Heart left ventricle (tissue), 16 donors: ENCODE measurements around the gene EPHB1. TPM values are rescaled to one million over a fixed set of nuclear protein-coding genes. Genes with fewer than 3 reads are reported as not detected.

Source experiments
- ATAC-seq, 4 donors: fragments of 200-7000 bp; cut with Tn5 transposase; one replicate each; pipeline ENCODE4 v1.9.1; 2020 to 2022; ENCODE audit warnings: moderate library complexity in 4 of 4, mild to moderate bottlenecking in 3 of 4, moderate number of reproducible peaks in 1 of 4
- DNase-seq, 5 donors: peaks; one replicate each; pipeline ENCODE4 v3.0.0-alpha.2; 2020
- H3K27ac ChIP-seq, 12 donors: fragments of 200-600 bp; sonication (generic) in 4 of 12; one replicate each; pipeline versions ENCODE4 v1.5.0 to v1.8.0; 2016 to 2022; ENCODE audit warnings: mild to moderate bottlenecking in 2 of 12
- H3K27me3 ChIP-seq, 9 donors: fragments of 200-600 bp; sonication (generic) in 2 of 9; one replicate each; pipeline versions ENCODE4 v1.5.1 to v1.8.0; 2016 to 2022; ENCODE audit warnings: mild to moderate bottlenecking in 3 of 9
- H3K36me3 ChIP-seq, 9 donors: fragments of 200-600 bp; sonication (generic) in 2 of 9; one replicate each; pipeline versions ENCODE4 v1.5.0 to v1.8.0; 2018 to 2022; ENCODE audit warnings: mild to moderate bottlenecking in 2 of 9
- H3K4me1 ChIP-seq, 12 donors: fragments of 200-600 bp; sonication (generic) in 4 of 12; one replicate each; pipeline versions ENCODE4 v1.5.0 to v1.8.0; 2016 to 2022; ENCODE audit warnings: mild to moderate bottlenecking in 3 of 12
- H3K4me3 ChIP-seq, 12 donors: fragments of 200-600 bp; sonication (generic) in 4 of 12; one replicate each; pipeline versions ENCODE4 v1.5.0 to v1.8.0; 2017 to 2022; ENCODE audit warnings: mild to moderate bottlenecking in 9 of 12, moderate library complexity in 4 of 12
- H3K9me3 ChIP-seq, 12 donors: fragments of 200-600 bp; sonication (generic) in 4 of 12; one replicate each; pipeline versions ENCODE4 v1.5.0 to v1.8.0; 2016 to 2022; ENCODE audit warnings: mild to moderate bottlenecking in 1 of 12
- POLR2A ChIP-seq, 2 donors: fragments of 450-650 bp; IDR thresholded peaks; one replicate each; pipeline ENCODE4 v1.6.1; 2017; ENCODE audit warnings: antibody characterized with exemption in 2 of 2, mild to moderate bottlenecking in 2 of 2, moderate library complexity in 2 of 2
- WGBS, 4 donors: extraction: QIAGEN DNeasy Blood & Tissue Kit in 2 of 4; methylation state at CpG; one replicate each; pipeline versions ENCODE4 v1.1.5 to v1.1.7; 2013 to 2018; 5-methylcytosine and 5-hydroxymethylcytosine counted together
- intact Hi-C, 10 donors: fragments of 100-400 bp; cut with DNase I; formaldehyde crosslinking; loops; one replicate each; pipeline versions ENCODE4 v1.11.1 to v1.14.2; 2022
- polyA plus RNA-seq, 2 donors: library from polyadenylated mRNA; stranded (reverse); fragments of 200-250 nt; gene quantifications; one replicate each; pipeline ENCODE4 v1.2.3, GENCODE V29; 2013
- total RNA-seq, 9 donors: library from RNA; depleted of rRNA in 2 of 9; stranded (reverse); fragments of >200 nt in 2 of 9; fragmentation: NEBNext Ultra II Directional in 3 of 9; extraction: Animal tissue kit (Norgen Biotek cat#: 25700) in 3 of 9; gene quantifications; one replicate each; pipeline versions ENCODE4 v1.1.0 to v1.2.4, GENCODE V29; 2016 to 2023
- TF ChIP-seq, protein P1 (sequence below), 12 donors: fragments of 200-600 bp; sonication (generic) in 4 of 12; IDR thresholded peaks; one replicate each; pipeline versions ENCODE4 v1.5.0 to v1.8.0; 2018 to 2022; ENCODE audit warnings: antibody characterized with exemption in 12 of 12, mild to moderate bottlenecking in 5 of 12
- donor health status: ischemic (EF 13 %, LVEDD 7.1; RV severe dilation, severe dysfunction).
- donor health status: healthy with polysubstance abuse.
- donor health status: DM: no; HTN: yes; CAD: no.
- donor health status: DM: no; HTN: no; CAD: no.
- donor health status: ischemic (EF 25% LVEDD 6.9; RV normal size, moderate dysfunction).
- donor health status: ischemic (EF 25% LVEDD 5.7; RV mildly dilated, moderate dysfunction).
- donor health status: healthy.
- donor health status: DM: yes; HTN: yes; CAD: no.
- donor health status: ischemic (EF 35%, LVEDD 5.7; RV mildly dilated, moderate dysfunction).
- donor health status: nonischemic (EF 11% LVEDD 7.7; RV severe dilation, severe dysfunction).
- donor health status: DM: yes; HTN: yes; CAD: no.
- donor health status: PGD.
- donor health status: ischemic (EF 29% LVEDD 5.4; RV normal size, mild dysfunction).
- donor health status: nonischemic (EF 23%, LVEDD 6.1; RV moderate dilation, normal function).

Gene EPHB1
- total and polyA plus RNA-seq, 11 donors, result 0.31 to 2.2 (median 1.1) TPM

- TF ChIP-seq POLR2A (IDR thresholded peaks at IDR 0.05), result no peak
- TF ChIP-seq, protein P1, sequence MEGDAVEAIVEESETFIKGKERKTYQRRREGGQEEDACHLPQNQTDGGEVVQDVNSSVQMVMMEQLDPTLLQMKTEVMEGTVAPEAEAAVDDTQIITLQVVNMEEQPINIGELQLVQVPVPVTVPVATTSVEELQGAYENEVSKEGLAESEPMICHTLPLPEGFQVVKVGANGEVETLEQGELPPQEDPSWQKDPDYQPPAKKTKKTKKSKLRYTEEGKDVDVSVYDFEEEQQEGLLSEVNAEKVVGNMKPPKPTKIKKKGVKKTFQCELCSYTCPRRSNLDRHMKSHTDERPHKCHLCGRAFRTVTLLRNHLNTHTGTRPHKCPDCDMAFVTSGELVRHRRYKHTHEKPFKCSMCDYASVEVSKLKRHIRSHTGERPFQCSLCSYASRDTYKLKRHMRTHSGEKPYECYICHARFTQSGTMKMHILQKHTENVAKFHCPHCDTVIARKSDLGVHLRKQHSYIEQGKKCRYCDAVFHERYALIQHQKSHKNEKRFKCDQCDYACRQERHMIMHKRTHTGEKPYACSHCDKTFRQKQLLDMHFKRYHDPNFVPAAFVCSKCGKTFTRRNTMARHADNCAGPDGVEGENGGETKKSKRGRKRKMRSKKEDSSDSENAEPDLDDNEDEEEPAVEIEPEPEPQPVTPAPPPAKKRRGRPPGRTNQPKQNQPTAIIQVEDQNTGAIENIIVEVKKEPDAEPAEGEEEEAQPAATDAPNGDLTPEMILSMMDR (IDR thresholded peaks at IDR 0.05), result no peak
- ATAC-seq, result no peak
- no peaks in the 10 kb centered on the region for H3K27me3 ChIP-seq
- intact Hi-C loops, result no loop called here
- DNase-seq, result no peak
- H3K36me3 ChIP-seq, result no peaks in the 10 kb centered on the region
- peaks cover 0 to 28% (median 7%) of the 10 kb centered on the region in 12 donors for H3K9me3 ChIP-seq
- H3K27ac ChIP-seq, result no peak overlapping the region
- no peak overlapping the region for H3K4me3 ChIP-seq
- peaks cover 0 to 17% (median 4%) of the 10 kb centered on the region in 12 donors for H3K4me1 ChIP-seq
- 89 to 93% (median 92%) methylated on average over 8 to 9 of the region's 9 CpGs for WGBS, 4 donors
Observed at GRCh38 chr3:134846084-134846483, 51.0 kb downstream of the EPHB1 start.

DNA sequence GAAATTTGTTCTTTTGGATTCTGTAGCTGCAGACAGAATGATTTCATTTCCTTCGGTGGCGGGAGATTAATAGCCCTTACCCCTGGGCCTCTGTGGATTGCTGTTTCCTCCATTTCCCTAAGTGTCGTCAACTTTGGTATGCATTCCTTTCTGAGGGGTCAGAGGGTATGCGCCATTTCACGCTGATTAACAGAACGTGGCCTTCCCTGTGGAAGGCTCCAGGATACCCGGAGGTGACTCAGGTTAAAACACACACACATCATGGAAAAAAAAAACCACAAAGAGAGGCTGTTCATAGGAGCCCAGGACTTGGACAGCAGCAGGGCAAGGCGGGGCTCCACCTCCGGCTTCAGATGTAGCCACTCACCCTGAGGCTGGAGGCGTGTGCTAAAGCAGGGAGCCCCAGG is 51.9 kb downstream of the EPHB1 start:
- peak in 3 of 4 donors; percentile 70 to 86 (median 78) for ATAC-seq
- Histone ChIP-seq H3K4me1 (peaks cover 0 to 21% (median 4%) of the 10 kb centered on the region in 12 donors), H3K36me3 (no peaks in the 10 kb centered on the region), H3K27ac (peak overlapping the region in 1 of 12 donors; percentile 2), H3K9me3 (peaks cover 0 to 28% (median 7%) of the 10 kb centered on the region in 12 donors), H3K4me3 (no peak overlapping the region), H3K27me3 (no peaks in the 10 kb centered on the region)
- 28 to 43% (median 29%) methylated on average over 10 of the region's 10 CpGs for WGBS, 4 donors
- TF ChIP-seq POLR2A (IDR thresholded peaks at IDR 0.05), result no peak
- TF ChIP-seq, protein P1 (IDR thresholded peaks at IDR 0.05), result no peak
- intact Hi-C loops, result no loop called here
- peak in 2 of 5 donors; percentile 27 to 28 for DNase-seq

GRCh38 chr3:134847349-134847748 is 52.3 kb downstream of the EPHB1 start:
- Histone ChIP-seq H3K27ac (peak overlapping the region in 1 of 12 donors; percentile 2), H3K4me3 (no peak overlapping the region), H3K27me3 (no peaks in the 10 kb centered on the region), H3K4me1 (peaks cover 0 to 21% (median 4%) of the 10 kb centered on the region in 12 donors), H3K36me3 (no peaks in the 10 kb centered on the region), H3K9me3 (peaks cover 0 to 23% (median 6%) of the 10 kb centered on the region in 12 donors)
- TF ChIP-seq, protein P1 (IDR thresholded peaks at IDR 0.05), result no peak
- TF ChIP-seq POLR2A (IDR thresholded peaks at IDR 0.05), result no peak
- intact Hi-C loops, result no loop called here
- DNase-seq (no peak), ATAC-seq (no peak)
- 45 to 67% (median 51%) methylated on average over 2 of the region's 2 CpGs for WGBS, 4 donors

GRCh38 chr3:134849561-134849960 is 54.5 kb downstream of the EPHB1 start:
- intact Hi-C loops, result no loop called here

More at GRCh38 chr3:134849561-134849960, 54.5 kb downstream of the EPHB1 start:
- Histone ChIP-seq H3K36me3 (no peaks in the 10 kb centered on the region), H3K9me3 (peaks cover 0 to 1% (median 0%) of the 10 kb centered on the region in 12 donors), H3K27ac (no peak overlapping the region), H3K27me3 (no peaks in the 10 kb centered on the region), H3K4me1 (peaks cover 0 to 21% (median 4%) of the 10 kb centered on the region in 12 donors), H3K4me3 (no peak overlapping the region)
- WGBS, 4 donors, result 89 to 93% (median 91%) methylated on average over 6 of the region's 6 CpGs
- ATAC-seq (no peak), DNase-seq (no peak)
- TF ChIP-seq, protein P1 (IDR thresholded peaks at IDR 0.05), result no peak
- no peak for TF ChIP-seq POLR2A (IDR thresholded peaks at IDR 0.05)
